GM18858 (cell line): ENCODE results near the gene GNLY.
"Not testable (repeated sequence)": the region's sequence is repeated elsewhere in the genome, so short reads cannot be mapped to it uniquely, and the experiment has no call there.

ENCODE experiments used
- ATAC-seq: cut with Tn5 transposase; IDR thresholded peaks from one replicate; pipeline ENCODE4 v1.9.1; 2021; ENCODE audit not compliant: unreplicated experiment

The GNLY gene

DNA sequence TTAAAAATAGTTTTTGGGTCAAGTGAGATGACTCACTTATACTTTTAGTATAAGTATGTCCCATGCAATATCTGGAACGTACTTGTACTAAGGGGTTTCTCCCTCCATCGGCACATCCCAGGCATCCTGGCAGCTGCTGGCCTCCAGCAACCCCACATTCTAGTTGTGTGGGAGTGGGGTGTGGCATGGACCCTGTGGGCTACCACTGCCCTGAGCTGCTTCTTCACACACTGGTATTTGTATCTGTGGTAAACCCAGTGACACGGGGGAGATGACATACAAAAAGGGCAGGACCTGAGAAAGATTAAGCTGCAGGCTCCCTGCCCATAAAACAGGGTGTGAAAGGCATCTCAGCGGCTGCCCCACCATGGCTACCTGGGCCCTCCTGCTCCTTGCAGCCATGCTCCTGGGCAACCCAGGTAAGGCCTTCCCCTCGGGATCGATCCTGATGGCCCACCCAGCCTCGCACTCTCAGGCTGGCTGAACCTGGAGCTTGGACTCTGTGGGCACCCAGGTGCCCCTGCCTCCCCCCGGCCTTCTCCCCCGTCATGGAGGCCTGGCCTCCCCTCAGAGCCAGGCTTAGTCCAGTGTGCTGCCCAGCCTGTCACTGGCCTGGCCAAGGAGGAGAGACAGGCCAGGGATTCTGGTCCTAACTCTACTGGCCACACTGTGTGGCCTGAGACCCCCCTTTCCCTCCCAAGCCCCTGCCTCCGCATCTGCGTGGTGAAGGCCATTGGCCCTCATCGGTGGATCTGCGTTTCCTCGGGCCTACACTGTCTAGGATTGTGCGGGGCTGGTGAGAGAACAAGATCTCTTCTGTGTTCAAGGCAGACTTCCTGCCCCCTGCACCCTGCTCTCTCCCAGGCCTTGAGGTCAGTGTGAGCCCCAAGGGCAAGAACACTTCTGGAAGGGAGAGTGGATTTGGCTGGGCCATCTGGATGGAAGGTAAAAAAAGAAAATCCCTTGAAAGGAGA is at the start of gene GNLY:
GNLY (plus strand) TSS at position 307 of the 974 bp plus-strand sequence; CDS start at position 368, 61 bp downstream.
- no peak for ATAC-seq

DNA sequence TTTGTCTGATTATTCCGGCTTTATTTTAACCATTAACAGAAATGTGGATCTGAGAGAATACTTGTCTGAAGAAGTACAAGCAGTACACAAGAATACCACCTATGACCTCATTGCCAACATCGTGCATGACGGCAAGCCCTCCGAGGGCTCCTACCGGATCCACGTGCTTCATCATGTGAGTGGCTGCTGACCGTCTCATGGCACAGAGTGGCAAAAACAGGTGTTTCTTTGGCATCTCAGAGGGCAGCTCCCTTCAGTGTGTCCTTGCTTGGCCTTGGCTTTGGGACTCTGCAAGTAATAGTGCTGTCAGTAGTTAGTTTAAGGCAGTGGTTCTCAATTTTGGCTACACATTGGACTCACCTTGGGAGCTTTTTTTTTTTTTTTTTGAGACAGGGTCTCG is 49.2 kb upstream of the GNLY start:
- no peak for ATAC-seq

DNA sequence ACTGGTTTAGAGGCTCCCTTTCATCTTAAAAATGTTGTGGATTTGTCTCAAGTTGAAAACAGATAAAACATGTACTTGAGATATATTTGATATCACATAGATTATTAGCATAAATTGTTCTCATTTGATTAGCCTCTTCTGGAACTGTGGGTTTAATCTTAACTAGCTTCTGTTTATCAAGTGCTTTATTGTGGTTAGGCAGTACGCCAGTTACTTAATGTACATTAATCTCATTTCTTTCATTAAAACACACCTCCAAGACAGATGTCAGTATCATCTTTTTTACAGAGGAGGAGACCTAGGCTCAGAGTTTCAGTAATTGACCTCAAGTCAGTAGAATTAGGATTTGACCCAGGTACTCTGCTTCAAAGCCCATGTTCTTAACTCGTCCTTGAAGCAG is 48.0 kb upstream of the GNLY start:
- no peak for ATAC-seq

DNA sequence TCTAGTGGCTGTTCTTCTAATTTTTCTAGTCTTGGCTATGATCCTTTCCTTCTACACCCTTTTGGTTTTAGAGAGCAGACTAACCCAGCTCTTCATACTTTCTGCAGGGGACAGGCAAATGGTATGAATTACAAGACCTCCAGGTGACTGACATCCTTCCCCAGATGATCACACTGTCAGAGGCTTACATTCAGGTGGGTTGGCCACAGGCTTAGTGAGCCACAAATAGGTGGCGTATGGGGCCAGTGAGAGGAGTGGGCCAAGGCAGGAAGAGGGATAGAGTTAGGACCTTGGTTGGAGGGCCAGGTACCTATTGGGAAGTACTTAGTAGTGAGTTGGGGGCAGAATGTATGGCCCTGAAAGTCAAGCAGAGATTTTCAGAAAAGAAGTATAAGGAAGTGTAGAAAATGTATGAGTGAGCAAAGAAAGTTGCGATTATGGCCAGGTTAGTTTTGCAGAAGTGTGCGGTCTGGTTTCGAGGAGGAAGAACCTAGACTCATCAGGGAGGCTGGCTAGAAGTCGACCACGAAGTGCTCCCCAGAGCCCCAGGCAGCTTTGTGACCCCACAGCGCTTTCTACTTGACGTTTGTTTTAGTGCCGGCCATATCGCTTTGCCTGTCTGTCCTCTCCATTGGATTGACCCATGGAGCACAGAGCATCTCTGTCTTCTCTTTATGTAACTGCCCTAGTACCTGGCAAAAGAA is 46.2 kb upstream of the GNLY start:
- ATAC-seq, result peak; percentile 46

DNA sequence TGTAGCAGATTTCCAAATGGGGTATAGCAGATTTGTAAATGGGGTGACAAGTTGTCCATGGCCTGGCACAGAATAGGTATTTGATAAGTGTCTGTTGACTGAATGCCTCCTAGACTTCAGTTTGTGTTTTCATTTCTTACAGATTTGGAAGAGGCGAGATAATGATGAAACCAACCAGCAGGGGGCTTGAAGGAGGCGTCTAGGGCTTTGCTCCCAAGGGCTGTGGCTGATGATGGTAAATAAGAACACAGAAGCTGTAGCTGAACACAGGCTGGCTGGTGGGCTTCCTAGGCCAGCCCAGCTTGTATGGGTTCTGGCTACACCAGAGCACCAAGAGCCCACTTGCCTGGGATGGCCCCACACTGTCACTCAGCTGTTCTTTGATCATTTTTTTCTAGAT is 45.5 kb upstream of the GNLY start:
- no peak for ATAC-seq

DNA sequence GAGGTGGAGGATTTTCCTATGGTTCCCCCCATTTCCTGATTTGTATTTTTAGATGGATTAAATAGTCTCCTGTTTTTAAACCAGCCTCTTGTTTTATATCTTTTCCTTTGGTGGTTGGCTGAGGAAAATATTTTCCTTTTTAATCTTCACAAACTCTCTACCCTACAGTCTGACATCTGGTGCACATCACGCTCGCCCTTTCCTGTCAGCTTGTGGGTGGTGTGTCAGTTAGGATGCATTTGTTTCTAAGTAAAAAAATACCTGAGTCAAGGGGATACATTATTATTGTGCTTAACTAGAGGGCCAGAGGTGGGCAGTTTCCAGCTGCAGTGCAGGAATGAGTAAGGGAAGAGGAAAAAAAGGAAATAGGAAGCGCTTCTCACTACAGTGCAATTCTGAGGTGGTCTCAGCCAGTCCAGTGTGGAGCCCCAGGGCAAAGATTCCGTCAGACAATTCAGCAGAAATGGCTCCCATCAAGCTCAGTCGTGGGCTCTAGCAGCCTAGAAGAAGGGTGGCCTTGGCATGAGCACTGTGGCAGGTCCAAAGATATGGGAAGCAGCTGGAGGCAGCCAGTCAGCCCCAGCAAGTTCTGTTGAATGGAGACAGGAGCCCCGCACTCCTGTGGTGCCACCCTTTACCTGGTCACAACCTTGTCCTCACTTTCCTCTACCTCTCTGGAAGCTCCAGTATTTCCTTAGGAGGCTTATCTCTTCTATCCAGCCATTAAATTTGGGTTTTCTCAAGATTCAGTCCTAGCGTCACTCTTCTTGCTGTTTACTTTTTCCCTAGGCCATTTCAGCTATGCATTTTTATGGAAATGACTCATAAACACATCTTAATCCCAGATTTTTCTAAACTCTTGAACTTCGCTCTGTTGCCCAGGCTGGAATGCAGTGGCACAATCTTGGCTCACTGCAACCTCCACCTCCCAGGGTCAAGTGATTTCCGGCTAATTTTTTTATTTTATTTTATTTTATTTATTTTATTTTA is 44.7 kb upstream of the GNLY start:
- no peak for ATAC-seq

DNA sequence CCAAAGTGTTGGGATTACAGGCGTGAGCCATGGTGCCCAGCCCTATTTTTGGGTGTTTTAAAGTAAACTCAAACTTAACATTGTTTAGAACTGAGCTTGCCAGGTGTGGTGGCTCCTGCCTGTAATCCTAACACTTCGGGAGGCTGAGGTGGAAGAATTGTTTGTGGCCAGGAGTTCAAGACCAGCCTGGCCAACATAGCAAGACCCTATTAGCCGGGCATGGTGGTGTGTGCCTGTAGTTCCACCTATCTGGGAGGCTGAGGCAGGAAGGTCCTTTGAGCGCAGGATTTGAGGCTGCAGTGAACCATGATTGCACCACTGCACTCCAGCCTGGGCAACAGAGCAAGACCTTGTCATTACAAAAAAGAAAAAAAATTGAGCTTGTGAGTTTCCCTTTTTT is 43.7 kb upstream of the GNLY start:
- no peak for ATAC-seq

DNA sequence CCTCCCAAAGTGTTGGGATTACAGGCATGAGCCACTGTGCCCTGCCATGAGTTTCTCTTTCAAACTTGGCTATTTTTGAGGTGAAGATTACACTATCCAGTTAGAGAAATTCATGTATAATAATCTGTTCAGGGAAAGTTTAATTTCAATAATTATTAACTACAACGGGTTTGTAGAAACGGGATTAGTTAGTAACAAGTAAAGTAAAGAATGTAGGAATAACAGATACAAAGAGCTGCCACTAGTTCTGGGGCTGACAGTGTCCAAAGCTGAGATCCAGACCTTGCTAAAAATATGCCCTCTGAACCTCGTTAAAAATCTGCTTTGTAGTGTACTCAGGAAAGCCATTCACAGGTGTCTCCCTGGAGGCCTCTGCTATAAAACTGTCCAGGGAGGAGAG is 43.1 kb upstream of the GNLY start:
- no peak for ATAC-seq

DNA sequence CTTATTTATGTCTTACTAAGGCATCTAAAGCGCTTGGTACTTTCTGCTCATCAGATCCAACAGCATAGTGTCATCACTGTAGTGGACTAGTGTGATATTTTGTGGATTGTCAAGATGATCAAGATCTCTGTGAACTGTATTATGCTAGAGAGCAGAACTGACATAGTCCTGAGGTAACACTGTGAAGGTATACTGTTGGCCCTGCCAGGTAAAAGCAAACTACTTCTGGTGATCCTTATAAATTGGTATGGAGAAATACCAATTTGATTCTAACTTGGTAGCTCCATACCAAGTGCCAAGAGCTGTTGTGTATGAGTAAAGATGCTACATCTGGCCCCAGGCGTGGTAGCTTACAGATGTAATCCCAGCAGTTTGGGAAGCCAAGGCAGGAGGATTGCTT is 42.1 kb upstream of the GNLY start:
- ATAC-seq, result no peak

DNA sequence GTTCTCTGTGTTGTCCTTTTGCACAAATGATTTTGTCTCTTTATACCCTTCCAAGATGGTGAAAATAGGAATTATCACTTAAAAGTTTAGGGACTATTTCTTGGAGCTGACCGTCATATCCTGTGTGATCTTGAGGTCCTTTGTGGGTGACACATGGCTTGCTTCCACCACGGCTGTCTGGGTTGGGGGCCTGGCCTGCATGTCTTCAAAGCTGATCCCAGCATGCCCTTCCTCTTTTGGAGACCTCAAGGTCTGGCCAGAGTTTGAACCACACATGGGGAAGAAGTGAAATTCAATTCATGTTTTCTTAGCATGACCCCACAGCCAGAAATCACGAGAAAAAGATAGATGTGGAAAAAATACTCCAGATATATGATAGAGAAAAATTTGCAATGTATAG is 40.2 kb upstream of the GNLY start:
- no peak for ATAC-seq

DNA sequence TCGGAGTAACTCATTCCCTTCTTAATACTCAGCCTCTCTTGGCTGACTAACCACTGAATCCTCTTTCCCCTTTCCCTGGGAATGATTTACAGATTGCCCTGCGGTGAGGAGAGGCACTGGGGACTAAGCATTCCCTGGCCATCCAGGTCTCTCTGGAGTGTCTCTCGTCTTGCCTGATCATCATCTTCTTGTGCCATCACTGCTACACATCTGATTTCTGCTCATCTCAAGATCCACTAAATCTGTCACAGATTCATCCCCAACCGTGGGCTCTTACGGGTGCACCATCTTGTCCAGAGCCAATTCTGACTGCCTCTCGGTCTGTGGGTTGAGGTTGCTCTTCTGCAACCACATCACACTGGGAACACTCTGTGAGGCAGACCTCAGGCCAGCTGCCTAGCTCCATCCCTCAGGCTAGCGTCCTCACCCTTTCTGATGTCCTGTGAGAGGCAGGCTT is 38.2 kb upstream of the GNLY start:
- ATAC-seq, result no peak

DNA sequence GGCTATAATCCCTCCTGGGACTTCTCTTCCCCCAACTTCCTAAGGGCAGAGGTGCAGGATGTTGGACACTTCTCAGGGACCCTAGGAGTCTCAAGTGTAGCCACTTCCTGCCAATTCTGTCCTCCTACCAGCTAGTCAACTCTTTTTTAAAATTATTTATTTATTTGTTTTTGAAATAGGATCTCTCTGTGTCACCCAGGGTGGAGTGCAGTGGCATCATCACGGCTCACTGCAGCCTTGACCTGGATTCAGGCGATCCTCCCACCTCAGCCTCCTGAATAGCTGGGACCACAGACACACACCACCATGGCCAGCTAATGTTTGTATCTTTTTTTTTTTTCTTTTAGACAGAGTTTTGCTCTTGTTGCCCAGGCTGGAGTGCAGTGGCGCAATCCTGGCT is 37.7 kb upstream of the GNLY start:
- no peak for ATAC-seq

DNA sequence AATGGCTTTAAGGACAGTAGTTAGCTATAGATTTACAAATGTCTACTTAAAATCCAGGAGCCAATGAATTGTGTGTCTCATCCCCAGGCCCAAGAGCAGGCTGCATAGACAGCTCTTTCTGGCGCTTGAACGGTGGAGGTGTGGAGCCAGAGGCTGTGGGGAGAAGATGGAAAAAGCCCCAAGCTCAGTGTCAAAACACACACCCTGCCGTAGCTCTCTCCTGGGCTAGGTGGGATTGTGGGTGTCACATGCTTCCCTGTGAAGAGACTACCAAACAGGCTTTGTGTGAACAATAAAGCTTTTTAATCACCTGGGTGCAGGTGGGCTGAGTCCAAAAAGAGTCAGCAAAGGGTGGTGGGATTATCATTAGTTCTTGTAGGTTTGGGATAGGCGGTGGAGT is 36.8 kb upstream of the GNLY start:
- not testable (repeated sequence) for ATAC-seq

DNA sequence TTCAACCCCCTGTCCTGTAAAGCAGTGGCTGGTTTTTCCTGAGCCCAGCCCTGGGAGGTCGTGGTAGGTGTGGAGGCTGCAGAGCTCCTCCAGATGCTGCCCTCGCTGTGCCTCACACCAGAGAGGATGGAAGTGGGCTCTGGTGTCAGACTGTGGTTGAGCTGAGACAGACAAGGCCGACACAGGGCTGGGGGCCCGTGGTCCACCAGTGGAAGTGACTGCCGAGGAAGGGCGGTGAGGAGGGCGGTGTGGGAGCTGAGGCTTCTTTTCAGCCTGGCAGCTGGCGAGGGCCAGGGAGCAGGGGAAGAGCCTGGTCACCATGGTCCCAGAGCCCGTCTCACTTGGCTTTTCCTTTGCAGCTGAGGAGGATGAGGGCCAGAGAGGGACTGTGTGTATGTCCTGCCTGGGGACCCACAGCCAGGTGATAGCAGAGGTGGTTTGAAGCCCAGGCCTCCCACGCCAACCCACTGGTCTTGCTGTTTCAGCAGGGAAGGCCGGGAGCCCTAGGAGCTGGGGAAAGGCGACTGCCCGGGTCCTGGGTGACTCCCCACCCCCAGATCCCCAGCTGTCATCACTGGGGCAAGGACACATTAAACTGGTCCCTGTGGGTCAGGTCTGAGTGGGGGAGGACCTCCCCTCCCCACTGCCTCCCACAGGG is 34.7 kb upstream of the GNLY start:
- no peak for ATAC-seq

DNA sequence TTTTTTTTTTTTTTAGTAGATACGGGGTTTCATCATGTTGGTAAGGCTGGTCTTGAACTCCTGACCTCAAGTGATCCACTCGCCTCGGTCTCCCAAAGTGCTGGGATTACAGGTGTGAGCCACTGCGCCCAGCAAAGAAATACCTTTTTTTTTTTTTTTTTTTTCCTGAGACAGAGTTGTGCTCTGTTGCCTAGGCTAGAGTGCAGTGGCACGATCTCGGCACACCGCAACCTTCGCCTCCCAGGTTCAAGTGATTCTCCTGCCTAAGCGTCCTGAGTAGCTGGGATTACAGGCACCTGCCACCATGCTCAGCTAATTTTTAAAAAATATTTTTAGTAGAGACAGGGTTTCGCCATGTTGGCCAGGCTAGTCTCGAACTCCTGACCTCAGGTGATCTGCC is 33.9 kb upstream of the GNLY start:
- ATAC-seq, result not testable (repeated sequence)

DNA sequence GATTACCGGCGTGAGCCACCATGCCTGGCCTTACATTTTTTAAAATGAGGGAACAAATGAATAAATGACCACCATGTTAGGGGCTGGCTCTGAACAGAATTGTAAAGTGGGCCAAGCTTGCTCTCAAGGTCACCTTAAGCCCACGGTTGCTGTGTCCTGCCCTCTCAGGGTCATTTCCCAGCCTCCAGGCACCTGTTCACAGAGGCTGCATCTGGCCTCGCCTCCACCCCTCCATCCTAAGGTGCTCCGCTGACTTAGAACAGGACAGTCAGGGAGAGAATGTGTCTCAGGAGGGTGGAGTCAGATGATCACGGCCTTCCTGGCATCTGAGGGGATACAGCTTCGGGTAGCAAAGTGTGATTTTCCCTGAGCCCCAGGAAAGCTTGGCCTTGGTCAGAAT is 33.4 kb upstream of the GNLY start:
- no peak for ATAC-seq

DNA sequence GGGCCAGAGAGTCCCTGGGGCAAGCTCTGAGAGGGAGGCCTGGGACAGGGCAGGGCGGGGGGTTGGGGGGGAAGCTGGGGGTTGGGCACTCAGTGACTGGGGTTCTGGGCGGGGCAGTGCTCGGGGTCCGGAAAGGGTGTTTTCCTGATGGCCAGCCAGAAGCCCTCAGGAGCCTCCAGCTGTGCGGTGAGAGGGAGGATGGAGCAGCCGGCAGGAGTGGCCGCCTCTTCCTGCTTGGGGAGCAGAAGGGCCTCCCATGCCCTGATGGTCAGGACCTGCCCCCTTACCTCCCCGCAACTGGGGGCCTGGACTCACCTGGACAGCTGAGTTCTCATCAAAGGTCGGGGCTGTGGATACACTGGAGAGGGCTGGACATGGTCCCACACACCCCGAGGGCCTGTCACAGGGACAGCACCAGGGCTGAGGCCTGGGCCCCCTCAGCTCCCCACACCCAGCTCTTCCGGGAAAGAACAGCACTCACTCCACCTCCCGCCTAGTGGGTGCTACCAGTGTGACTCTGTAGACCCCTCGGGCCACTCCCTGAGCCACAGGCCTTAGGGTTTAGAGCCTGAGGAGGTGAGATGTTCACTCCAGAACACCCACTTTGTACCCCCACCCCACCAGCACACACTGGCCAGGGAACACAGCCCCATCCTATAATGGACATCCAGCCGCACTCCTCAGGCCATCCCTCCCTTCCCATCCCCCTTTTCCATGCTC is 32.9 kb upstream of the GNLY start:
- no peak for ATAC-seq

DNA sequence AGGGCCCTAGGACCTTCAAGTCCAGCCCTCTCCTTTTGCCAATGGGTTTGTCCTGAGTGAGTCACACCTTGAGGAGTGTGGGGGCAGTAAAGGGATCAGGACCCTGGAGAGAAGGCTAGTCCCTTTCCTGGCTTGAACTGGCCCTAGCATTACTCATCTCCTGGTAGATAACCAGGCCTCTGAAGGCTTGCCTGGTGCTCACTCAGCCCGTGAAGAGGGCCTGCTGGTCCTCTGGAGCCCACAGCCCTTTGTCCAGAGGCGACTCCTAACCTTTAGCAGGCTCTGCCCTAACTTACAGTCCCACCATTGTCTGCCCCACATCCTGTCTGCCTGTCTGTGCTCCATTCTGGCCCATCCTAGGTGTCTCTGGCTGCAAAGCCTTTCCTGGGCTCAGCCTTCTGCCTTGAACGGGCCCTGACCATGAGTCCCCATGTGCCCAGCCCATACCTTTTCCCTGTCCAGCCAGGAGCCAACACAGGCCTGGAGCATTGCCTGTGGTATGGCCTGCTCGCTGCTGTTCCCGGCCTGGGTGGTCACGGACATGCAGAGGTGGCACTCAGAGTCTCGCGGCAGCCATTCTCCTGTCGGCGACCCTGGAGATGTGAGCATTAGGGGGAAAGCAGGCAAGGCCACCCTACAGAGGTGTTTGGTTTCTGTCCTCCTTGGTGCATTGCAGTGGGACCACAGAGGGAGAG is 31.1 kb upstream of the GNLY start:
- ATAC-seq, result no peak
